HG03095 (cell line): ENCODE results near the gene LRRTM1.
A peak's percentile ranks its signal among the peaks of the same experiment; 100 is the strongest.

Experiments used
- ATAC-seq: cut with Tn5 transposase; IDR thresholded peaks from one replicate; pipeline ENCODE4 v1.9.1; 2021; ENCODE audit warnings: moderate library complexity; ENCODE audit not compliant: unreplicated experiment

The LRRTM1 gene

GRCh38 chr2:80303909-80304837 lies at the start of gene LRRTM1:
TSS of gene LRRTM1 (minus strand) at chr2:80304752. CDS start at chr2:80303819, 933 bp downstream.
- no peak for ATAC-seq

- no peak for ATAC-seq
These were observed 46.7 kb upstream of the LRRTM1 start for GRCh38 chr2:80351231-80351630.

GRCh38 chr2:80348953-80349352 lies 44.4 kb upstream of the LRRTM1 start:
- no peak for ATAC-seq

DNA sequence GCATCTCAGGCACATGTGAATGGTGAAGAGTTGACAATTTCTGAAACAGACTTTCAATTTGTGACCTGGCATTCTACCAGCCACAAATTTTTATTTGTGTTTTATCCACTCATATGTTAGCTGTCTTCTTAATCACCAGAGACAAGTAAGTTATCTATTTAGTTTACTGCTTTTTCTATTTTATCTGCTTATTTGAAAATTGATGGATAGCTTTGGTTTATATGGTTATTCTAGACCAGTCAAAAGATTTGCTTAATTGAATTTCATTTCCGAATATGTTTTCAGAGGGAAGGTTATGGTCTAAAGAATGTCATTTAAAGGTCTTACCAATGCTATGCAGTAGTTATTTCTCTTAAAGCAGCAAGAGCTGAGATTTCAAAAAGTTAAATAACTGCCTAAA lies 43.5 kb upstream of the LRRTM1 start:
- no peak for ATAC-seq

GRCh38 chr2:80340022-80340421 lies 35.5 kb upstream of the LRRTM1 start:
- ATAC-seq, result no peak

DNA sequence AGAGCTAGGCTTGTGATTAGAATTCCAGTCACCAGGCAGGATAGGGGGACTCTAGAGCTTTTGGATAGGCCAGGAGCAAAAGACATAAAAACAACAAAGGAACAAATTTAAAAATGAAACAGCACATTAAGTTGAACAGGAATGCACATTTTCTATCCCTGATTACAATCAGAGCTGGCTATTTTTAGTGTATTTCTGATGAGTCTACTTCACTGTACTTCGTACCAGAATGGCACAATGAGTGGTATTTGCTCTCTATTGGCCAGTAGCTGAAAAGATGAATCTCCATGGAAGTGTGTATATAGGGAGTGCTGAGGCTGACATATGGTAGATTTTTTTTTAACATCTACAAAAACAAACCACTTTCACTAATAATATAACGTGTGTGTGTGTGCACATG lies 34.2 kb upstream of the LRRTM1 start:
- ATAC-seq, result no peak

GRCh38 chr2:80335411-80335810 lies 30.9 kb upstream of the LRRTM1 start:
- no peak for ATAC-seq

GRCh38 chr2:80333886-80334285 lies 29.3 kb upstream of the LRRTM1 start:
- ATAC-seq, result no peak

GRCh38 chr2:80330527-80331450 lies 26.2 kb upstream of the LRRTM1 start:
- ATAC-seq, result no peak

DNA sequence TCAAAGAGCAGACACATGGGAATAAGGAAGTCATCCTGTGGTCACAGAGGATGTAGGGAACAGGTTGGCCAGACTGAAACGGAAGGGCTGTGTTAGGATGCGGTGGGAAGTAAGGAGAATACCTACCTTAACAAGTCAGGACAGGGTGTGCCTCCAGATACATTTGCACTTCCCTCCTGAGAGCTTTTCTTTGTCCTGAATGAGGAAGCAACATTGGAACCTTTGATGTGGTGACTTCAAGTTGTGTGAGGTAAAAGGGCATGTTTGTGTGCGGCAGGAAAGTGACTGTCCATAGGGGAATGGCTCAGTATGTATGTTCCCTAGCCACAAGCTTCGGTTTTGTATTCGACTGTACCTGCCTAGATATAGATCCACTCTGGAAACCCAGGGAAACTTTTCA lies 24.9 kb upstream of the LRRTM1 start:
- no peak for ATAC-seq

- ATAC-seq, result no peak
These were observed 23.6 kb upstream of the LRRTM1 start for GRCh38 chr2:80328159-80328571.

DNA sequence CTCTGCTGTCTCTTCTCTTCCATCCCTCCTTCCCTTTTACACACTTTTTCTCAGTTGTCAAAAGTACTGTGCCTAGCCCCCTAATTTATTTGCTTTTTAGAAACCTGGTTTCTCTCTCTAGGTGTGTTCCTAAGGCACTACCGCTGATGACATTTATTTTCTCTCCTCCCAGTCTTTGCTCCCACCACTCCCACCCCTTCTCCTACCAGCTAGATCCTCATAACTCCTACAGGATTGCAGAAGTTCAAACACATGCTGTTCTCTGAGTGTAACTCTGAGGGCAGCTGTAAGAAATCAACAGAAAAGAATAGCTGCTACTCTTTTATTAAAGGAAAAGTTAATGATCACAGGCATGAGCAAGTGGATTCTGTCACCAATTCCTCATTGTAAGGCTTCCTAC lies 22.3 kb upstream of the LRRTM1 start:
- no peak for ATAC-seq

GRCh38 chr2:80326214-80326613 lies 21.7 kb upstream of the LRRTM1 start:
- peak; percentile 52 for ATAC-seq

DNA sequence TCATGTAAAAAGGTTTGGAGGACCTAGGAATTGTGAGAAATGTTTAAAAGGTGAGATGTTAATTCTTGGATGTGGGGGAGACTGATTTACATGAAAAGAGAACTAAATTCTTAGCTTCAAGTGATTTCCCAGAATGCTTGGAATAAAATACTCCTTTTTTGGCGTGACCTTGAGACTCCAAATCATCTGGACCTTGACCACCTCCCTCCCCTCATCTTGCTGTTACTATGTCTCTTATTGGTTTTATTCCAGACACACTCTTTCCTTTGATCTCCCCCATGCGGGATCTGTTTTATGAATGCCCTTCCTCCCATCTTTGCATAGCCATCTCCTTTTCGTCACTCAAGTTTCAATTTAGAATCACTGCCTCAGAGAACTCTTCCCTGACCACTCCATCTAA lies 20.0 kb upstream of the LRRTM1 start:
- no peak for ATAC-seq

DNA sequence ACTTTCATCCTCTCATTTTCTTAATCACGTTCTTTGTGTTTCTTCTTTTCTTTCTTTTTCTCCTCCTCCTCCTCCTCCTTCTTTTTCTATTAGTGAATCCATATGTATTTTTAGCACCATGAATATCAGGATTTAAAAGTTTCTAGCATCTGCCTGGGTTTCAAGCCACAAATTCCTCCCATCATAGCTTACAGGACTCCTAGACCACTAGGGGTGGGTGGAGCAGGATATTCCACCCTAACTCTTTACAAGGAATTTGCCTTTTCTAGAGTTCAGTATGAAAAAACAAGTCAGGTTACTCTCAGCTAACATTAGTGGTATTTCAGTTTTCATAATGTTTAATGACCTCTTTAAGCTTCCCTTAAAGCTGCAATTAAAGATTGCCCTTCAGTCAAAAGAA lies 19.1 kb upstream of the LRRTM1 start:
- no peak for ATAC-seq

DNA sequence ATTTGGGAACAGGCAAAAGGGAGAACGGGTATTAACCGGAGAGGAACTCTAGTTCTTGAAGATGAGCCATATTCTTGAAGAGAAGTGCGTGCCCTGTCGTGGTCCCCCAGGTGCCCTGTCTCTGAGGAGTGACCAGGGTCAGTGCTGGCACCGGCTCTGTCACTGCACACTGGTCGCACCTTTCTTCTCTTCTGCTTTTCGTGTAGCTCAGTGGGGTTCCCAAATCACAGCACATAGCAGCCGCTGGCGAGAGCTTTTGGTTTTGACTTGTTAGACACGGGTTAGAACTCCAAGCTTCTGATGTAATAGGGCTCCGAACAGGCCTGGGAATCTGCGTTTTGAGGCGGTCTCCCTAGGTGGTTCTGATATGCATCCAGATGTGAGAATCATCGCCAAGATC lies 18.4 kb upstream of the LRRTM1 start:
- ATAC-seq, result no peak

- ATAC-seq, result no peak
These were observed 17.9 kb upstream of the LRRTM1 start for GRCh38 chr2:80322311-80322920.

GRCh38 chr2:80312282-80312839 lies 7.8 kb upstream of the LRRTM1 start:
- no peak for ATAC-seq

- ATAC-seq, result no peak
These were observed 6.8 kb upstream of the LRRTM1 start for GRCh38 chr2:80311304-80311703.

- no peak for ATAC-seq
These were observed 1.3 kb downstream of the LRRTM1 start for GRCh38 chr2:80303006-80303908.
